Measurements from ENCODE around the gene MRPL33. TPM values are rescaled to one million over a fixed set of nuclear protein-coding genes. Genes with fewer than 3 reads are reported as not detected.
"Not testable (repeated sequence)": the region's sequence is repeated elsewhere in the genome, so short reads cannot be mapped to it uniquely, and the experiment has no call there.

Gene MRPL33
- polyA plus RNA-seq, 6 donors from 2014 or later = 165 to 215 (median 182) TPM

DNA sequence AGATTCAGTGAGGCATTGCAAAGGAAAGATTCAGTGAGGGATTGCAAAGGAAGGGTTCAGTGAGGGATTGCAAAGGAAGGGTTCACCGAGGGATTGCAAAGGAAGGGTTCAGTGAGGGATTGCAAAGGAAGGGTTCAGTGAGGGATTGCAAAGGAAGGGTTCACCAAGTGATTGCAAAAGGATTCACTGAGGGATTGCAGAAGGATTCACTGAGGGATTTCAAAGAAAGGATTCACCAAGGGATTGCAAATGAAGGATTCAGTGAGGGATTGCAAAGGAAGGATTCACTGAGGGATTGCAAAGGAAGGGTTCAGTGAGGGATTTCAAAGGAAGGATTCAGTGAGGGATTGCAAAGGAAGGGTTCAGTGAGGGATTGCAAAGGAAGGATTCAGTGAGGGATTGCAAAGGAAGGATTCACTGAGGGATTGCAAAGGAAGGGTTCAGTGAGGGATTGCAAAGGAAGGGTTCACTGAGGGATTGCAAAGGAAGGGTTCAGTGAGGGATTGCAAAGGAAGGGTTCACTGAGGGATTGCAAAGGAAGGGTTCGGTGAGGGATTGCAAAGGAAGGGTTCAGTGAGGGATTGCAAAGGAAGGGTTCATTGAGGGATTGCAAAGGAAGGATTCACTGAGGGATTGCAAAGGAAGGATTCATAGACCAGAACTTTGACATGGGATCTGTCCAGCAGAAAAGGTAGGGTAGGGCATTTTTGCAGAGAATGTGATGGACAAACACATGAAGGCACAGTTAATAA, 22.5 kb upstream of the MRPL33 start:
- Mint-ChIP-seq H3K27me3 (peaks cover 33 to 40% (median 35%) of the 10 kb centered on the region in 3 donors), H3K36me3 (peaks cover 0 to 13% of the 10 kb centered on the region in 2 donors), H3K9me3 (peaks cover 1 to 13% (median 11%) of the 10 kb centered on the region in 7 donors)
- not testable (repeated sequence) for ATAC-seq (ENCODE audit: low read depth in 2 of 2); H3K4me3 Mint-ChIP-seq; H3K27ac Mint-ChIP-seq; DNase-seq; H3K4me1 Mint-ChIP-seq

DNA sequence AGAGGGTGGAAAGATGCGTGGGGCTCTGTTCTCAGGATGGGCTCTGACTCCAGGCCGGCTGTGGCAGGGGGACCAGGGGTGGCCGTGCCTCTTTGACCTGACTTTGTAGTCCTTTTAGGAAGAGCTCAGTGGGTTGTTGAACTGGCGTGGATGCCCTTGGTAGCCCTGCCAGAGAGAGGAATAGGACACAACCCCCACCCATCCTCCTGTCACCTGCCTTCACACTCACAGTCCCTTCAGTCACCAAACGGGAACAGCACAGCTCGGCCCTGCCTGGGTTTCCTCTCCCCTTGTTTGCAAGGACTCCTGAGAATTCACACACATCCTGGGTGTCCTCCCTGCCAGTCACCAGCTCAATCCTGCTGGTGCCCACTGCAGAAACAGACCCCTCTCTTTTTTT, 20.1 kb upstream of the MRPL33 start:
- Mint-ChIP-seq H3K4me1 (no peaks in the 10 kb centered on the region), H3K4me3 (no peak overlapping the region), H3K9me3 (peaks cover 1 to 12% (median 9%) of the 10 kb centered on the region in 7 donors), H3K27me3 (peaks cover 32 to 34% (median 33%) of the 10 kb centered on the region in 3 donors), H3K36me3 (peaks cover 0 to 13% of the 10 kb centered on the region in 2 donors), H3K27ac (no peak overlapping the region)
- ATAC-seq (ENCODE audit: low read depth in 2 of 2) (no peak), DNase-seq (no peak)

DNA sequence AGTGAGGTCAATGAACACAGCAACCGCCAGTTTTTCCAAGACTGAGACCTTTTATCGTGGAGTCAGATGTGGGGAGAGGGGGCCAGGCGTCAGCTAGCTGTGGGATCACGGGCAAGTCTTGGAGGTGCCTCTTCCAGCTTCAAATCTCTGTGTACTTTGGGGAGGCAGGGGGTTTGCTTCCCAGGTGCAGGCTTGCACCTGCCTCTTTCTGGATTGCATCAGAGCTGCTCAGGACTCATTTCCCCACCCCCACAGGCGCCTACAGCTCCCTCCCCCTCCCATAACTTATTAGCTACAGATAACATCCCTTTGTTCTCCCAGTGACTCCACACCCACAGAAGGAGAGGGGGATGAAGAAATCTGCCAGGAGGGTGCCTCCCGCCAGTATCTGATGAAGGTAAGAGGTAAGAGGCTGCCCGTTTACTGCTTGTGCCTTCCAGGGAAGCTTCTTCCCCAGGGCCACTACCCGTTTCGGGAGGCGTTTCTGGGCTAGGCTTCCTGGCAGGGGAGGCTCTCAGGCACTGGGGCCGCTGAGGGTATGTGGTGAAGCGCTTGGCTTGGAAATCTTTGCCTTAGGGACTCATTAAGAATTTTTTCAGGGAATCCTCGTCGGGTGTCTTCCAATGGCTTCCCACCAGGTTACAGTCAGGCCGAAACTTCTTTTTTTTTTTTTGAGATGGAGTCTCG, 18.8 kb upstream of the MRPL33 start:
- H3K36me3 Mint-ChIP-seq = peaks cover 0 to 13% of the 10 kb centered on the region in 2 donors
- ATAC-seq (ENCODE audit: low read depth in 2 of 2) (no peak), DNase-seq (no peak)
- H3K27ac Mint-ChIP-seq = no peak overlapping the region
- H3K4me3 Mint-ChIP-seq = no peak overlapping the region
- peaks cover 1 to 12% (median 9%) of the 10 kb centered on the region in 7 donors for H3K9me3 Mint-ChIP-seq
- no peaks in the 10 kb centered on the region for H3K4me1 Mint-ChIP-seq
- peaks cover 31 to 33% (median 31%) of the 10 kb centered on the region in 3 donors for H3K27me3 Mint-ChIP-seq

DNA sequence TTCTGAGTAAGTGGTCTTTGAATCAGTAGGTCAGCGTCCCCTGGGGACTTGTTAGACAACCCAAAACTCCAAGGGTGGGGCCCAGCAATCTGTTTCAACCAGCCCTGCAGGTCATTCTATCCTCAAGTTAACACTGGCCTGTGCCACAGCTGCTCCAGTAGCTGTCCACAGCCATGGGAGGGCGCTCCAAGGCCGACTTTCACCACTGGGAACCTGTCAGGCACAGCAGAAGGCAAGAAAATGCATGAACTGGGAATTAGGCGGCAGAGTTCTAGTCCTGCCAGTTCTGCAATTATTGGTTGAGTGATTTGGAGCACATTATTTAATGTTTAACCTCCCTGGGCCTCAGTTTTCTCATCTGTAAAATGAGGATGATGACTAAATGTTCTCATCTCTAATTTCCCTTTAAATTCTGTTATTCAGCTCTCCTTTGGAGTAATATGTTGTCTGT, 17.4 kb upstream of the MRPL33 start:
- H3K27ac Mint-ChIP-seq = peak overlapping the region in 1 of 6 donors; percentile 26
- ATAC-seq (ENCODE audit: low read depth in 2 of 2) (no peak), DNase-seq (no peak)
- H3K27me3 Mint-ChIP-seq = peaks cover 18 to 19% (median 19%) of the 10 kb centered on the region in 3 donors
- no peaks in the 10 kb centered on the region for H3K4me1 Mint-ChIP-seq
- H3K36me3 Mint-ChIP-seq = peaks cover 0 to 2% of the 10 kb centered on the region in 2 donors
- peaks cover 0 to 5% (median 3%) of the 10 kb centered on the region in 7 donors for H3K9me3 Mint-ChIP-seq
- no peak overlapping the region for H3K4me3 Mint-ChIP-seq

- DNase-seq (no peak), ATAC-seq (ENCODE audit: low read depth in 2 of 2) (no peak)
- no peaks in the 10 kb centered on the region for H3K4me1 Mint-ChIP-seq
- H3K4me3 Mint-ChIP-seq = peak overlapping the region in 1 of 8 donors; percentile 15
- no peaks in the 10 kb centered on the region for H3K36me3 Mint-ChIP-seq
- H3K27ac Mint-ChIP-seq = peak overlapping the region in 1 of 6 donors; percentile 83
- peaks cover 16 to 19% (median 19%) of the 10 kb centered on the region in 3 donors for H3K27me3 Mint-ChIP-seq
- peaks cover 0 to 3% (median 0%) of the 10 kb centered on the region in 7 donors for H3K9me3 Mint-ChIP-seq
Measured at GRCh38 chr2:27754831-27755230, 16.7 kb upstream of the MRPL33 start.

- H3K4me1 Mint-ChIP-seq = no peaks in the 10 kb centered on the region
- H3K36me3 Mint-ChIP-seq = no peaks in the 10 kb centered on the region
- ATAC-seq (ENCODE audit: low read depth in 2 of 2) (no peak), DNase-seq (no peak)
- H3K27ac Mint-ChIP-seq = no peak overlapping the region
- peaks cover 0 to 3% (median 0%) of the 10 kb centered on the region in 7 donors for H3K9me3 Mint-ChIP-seq
- no peak overlapping the region for H3K4me3 Mint-ChIP-seq
- peaks cover 16 to 24% (median 19%) of the 10 kb centered on the region in 3 donors for H3K27me3 Mint-ChIP-seq
Measured at GRCh38 chr2:27756091-27756490, 15.4 kb upstream of the MRPL33 start.

GRCh38 chr2:27756544-27757498, 14.7 kb upstream of the MRPL33 start:
- no peaks in the 10 kb centered on the region for H3K4me1 Mint-ChIP-seq
- no peak for ATAC-seq (ENCODE audit: low read depth in 2 of 2)
- DNase-seq = no peak
- H3K36me3 Mint-ChIP-seq = no peaks in the 10 kb centered on the region
- peaks cover 0 to 3% (median 0%) of the 10 kb centered on the region in 7 donors for H3K9me3 Mint-ChIP-seq
- no peak overlapping the region for H3K4me3 Mint-ChIP-seq
- H3K27me3 Mint-ChIP-seq = peaks cover 14 to 24% (median 17%) of the 10 kb centered on the region in 3 donors
- H3K27ac Mint-ChIP-seq = peak overlapping the region in 1 of 6 donors; percentile 65

- DNase-seq (no peak), ATAC-seq (ENCODE audit: low read depth in 2 of 2) (no peak)
- Mint-ChIP-seq H3K27ac (no peak overlapping the region), H3K36me3 (no peaks in the 10 kb centered on the region), H3K27me3 (peaks cover 17 to 46% (median 25%) of the 10 kb centered on the region in 3 donors), H3K9me3 (peaks cover 0 to 3% (median 0%) of the 10 kb centered on the region in 7 donors), H3K4me1 (peaks cover 5 to 12% (median 12%) of the 10 kb centered on the region in 3 donors), H3K4me3 (peak overlapping the region in 1 of 8 donors; percentile 7)
Measured at GRCh38 chr2:27762951-27763906, 8.3 kb upstream of the MRPL33 start.

DNA sequence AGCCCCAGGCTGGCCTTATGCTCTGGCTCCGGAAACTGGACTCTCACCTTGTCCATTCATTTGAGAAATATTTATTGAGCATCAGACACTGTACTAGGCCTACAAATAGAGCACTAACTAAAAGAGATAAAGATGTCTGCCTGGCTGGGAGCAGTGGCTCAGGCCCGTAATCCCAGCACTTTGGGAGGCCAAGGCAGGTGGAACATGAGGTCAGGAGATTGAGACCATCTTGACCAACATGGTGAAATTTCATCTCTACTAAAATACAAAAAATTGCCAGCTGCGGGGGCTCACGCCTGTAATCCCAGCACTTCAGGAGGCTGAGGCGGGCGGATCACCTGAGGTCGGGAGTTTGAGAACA, 7.6 kb upstream of the MRPL33 start:
- Mint-ChIP-seq H3K27ac (no peak overlapping the region), H3K4me3 (no peak overlapping the region), H3K36me3 (no peaks in the 10 kb centered on the region), H3K27me3 (peaks cover 24 to 52% (median 26%) of the 10 kb centered on the region in 3 donors), H3K9me3 (peaks cover 0 to 3% (median 0%) of the 10 kb centered on the region in 7 donors), H3K4me1 (peaks cover 5 to 12% (median 12%) of the 10 kb centered on the region in 3 donors)
- no peak for DNase-seq
- ATAC-seq (ENCODE audit: low read depth in 2 of 2) = no peak

- not testable (repeated sequence) for DNase-seq; H3K36me3 Mint-ChIP-seq; H3K9me3 Mint-ChIP-seq; ATAC-seq (ENCODE audit: low read depth in 2 of 2)
- Mint-ChIP-seq H3K4me1 (peaks cover 5 to 12% (median 12%) of the 10 kb centered on the region in 3 donors), H3K4me3 (peak overlapping the region in 1 of 8 donors; percentile 16), H3K27ac (peak overlapping the region in 2 of 6 donors; percentile 56 to 83), H3K27me3 (peaks cover 26 to 55% (median 27%) of the 10 kb centered on the region in 3 donors)
Measured at GRCh38 chr2:27764526-27764925, 7.0 kb upstream of the MRPL33 start.

GRCh38 chr2:27765621-27766286, 5.8 kb upstream of the MRPL33 start:
- H3K36me3 Mint-ChIP-seq = no peaks in the 10 kb centered on the region
- peaks cover 5 to 14% (median 12%) of the 10 kb centered on the region in 3 donors for H3K4me1 Mint-ChIP-seq
- H3K27ac Mint-ChIP-seq = peak overlapping the region in 2 of 6 donors; percentile 64 to 66
- H3K27me3 Mint-ChIP-seq = peaks cover 21 to 60% (median 34%) of the 10 kb centered on the region in 3 donors
- ATAC-seq (ENCODE audit: low read depth in 2 of 2) = peak in 1 of 2 donors; percentile 53
- H3K4me3 Mint-ChIP-seq = peak overlapping the region; percentile 27 to 75 (median 67)
- peak; percentile 33 for DNase-seq
- peaks cover 0 to 3% (median 0%) of the 10 kb centered on the region in 7 donors for H3K9me3 Mint-ChIP-seq
